Activated T-helper 1 cell treated with anti-CD3 and anti-CD28 coated beads, Interleukin-12 subunit alpha, Interleukin-12 subunit beta, Interleukin-2, Interleukin-4 antibody, amounts not matched to agents 30 ng/mL and 10 ng/mL and 1 ng/mL, durations not matched to agents 14 hours and 24 hours and 36 hours (primary cell): ENCODE measurements around the gene STARD7. TPM values are rescaled to one million over a fixed set of nuclear protein-coding genes. Genes with fewer than 3 reads are reported as not detected.
A peak's percentile ranks its signal among the peaks of the same experiment; 100 is the strongest.

ENCODE experiments used
- DNase-seq: peaks from one replicate; pipeline ENCODE4 v3.0.0; 2021; ENCODE audit warnings: low spot score
- H3K27ac Mint-ChIP-seq: one replicate; pipeline ENCODE4 v1.8.0; 2021; ENCODE audit warnings: mild to moderate bottlenecking, mixed read lengths
- H3K27me3 Mint-ChIP-seq: one replicate; pipeline ENCODE4 v1.8.0; 2022; ENCODE audit warnings: mild to moderate bottlenecking, moderate library complexity, mixed read lengths; ENCODE audit not compliant: insufficient read depth
- H3K36me3 Mint-ChIP-seq: one replicate; pipeline ENCODE4 v1.8.0; 2021; ENCODE audit warnings: low read depth, mixed read lengths
- H3K4me1 Mint-ChIP-seq: one replicate; pipeline ENCODE4 v1.8.0; 2021; ENCODE audit warnings: low read depth, mixed read lengths
- H3K4me3 Mint-ChIP-seq: one replicate; pipeline ENCODE4 v1.8.0; 2021; ENCODE audit warnings: mild to moderate bottlenecking, moderate library complexity, mixed read lengths
- H3K9me3 Mint-ChIP-seq: one replicate; pipeline ENCODE4 v1.8.0; 2021; ENCODE audit warnings: mixed read lengths
- intact Hi-C: fragments of 100-400 bp; cut with micrococcal nuclease; formaldehyde crosslinking; loops from one replicate; pipeline ENCODE4 v1.15.1; 2024
- total RNA-seq: library from RNA; stranded (reverse); gene quantifications from 2 replicates; pipeline ENCODE4 v1.2.3, GENCODE V29; 2022

STARD7 gene
- total RNA-seq, 1 donor from 2014 or later: 216 TPM

DNA sequence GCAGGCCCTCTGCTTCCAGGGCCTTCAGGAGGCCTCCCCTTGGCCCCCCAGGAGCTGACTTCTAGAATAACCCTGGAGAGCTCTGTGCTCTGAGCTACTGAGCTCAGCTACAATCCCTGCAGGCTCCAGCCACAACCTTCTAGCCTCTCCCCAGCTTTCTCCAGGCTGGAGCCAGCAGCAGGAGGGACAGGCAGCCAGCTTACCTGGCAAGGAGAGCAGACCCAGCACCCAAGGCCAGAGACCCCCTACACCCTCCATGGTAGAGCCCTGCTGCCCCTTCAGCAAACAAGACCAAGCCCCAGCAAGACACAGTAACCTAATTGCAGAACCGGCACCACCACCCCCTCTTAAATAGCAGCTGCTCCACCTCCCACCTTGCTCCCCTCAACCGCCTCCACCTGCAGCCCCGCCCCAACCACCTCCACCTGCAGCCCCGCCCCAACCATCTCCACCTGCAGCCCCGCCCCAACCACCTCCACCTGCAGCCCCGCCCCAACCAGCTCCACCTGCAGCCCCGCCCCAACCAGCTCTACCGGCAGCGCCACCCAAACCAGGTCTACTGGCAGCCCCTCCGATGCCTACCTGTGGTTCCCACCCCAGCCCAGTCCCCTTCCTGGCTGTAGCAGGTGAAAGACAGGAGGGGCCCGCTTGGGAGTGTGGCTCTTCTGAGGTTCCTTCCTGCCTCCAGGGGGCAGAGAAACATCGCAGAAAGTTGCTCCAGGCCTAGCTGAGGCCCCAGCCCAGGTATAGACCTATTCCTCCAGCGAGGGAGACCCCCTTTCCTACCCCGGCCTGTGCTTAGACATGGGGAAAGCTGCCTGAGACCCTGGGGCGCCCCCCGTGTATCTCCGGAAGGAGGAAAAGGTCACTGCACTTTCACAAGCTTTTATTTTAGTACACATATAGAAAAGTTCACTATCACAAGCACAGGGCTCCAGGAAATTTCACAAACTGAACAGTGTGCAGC, 70.2 kb downstream of the STARD7 start, which contains the start of gene ASTL:
TSS of gene ASTL (minus strand) at position 324 of the 967 bp plus-strand sequence. CDS start at position 258, 66 bp downstream.
- DNase-seq: peak; percentile 53
- H3K9me3 Mint-ChIP-seq: no peaks in the 10 kb centered on the region
- H3K27me3 Mint-ChIP-seq: peaks cover 2% of the 10 kb centered on the region
- H3K4me3 Mint-ChIP-seq: no peak within 1 kb of the TSS
- peaks cover 17% of the 10 kb centered on the region for H3K4me1 Mint-ChIP-seq
- H3K36me3 Mint-ChIP-seq: peaks cover 17% of the 10 kb centered on the region
- intact Hi-C loops: loop anchor here (1.0 kb wide), 1 partner anchor 36 kb away; no protein-coding TSS in a partner anchor
- no peak within 1 kb of the TSS for H3K27ac Mint-ChIP-seq

DNA sequence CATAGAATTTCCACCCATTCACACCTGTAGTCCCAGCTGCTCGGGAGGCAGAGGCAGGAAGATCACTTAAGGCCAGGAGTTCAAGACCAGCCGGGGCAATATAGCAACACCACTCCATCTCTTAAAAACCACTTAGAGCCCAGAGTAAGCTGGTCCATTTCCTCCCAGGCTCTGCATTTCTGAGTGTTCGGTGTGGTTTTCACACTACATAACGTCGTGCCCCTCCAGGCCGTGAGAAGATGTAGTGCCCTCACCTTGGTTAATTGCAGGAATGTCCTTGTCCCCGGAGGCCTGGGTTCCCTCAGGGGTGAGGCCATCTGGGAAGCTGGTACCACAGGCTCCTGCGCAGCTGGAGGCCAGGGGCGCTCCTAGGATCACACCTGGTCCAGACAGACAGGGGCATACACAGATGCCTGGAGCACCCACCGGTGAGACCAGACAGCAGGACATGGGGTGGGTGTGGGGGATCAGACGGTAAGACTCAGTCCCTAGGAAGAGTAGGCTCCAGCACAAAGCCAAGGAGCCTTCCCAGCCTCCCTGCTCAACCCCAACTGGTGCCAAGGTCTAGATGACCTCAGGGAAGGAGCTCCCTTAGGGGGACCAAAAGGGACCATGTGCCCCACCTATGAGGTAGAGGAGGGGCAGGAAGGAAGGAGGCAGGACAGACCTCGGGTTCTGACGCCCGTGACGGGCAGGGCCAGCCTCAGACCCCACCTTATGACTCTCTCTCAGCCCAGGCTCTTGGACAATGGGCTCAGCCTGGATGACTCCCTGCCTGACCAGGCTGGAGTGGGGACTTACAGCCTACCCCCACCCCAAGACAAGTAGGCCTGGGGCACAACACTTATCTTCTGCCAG, 71.1 kb downstream of the STARD7 start:
- no peak for DNase-seq
- peaks cover 2% of the 10 kb centered on the region for H3K27me3 Mint-ChIP-seq
- peaks cover 17% of the 10 kb centered on the region for H3K4me1 Mint-ChIP-seq
- H3K4me3 Mint-ChIP-seq: no peak overlapping the region
- intact Hi-C loops: loop anchor here (1.0 kb wide), 1 partner anchor 37 kb away; no protein-coding TSS in a partner anchor
- H3K36me3 Mint-ChIP-seq: peaks cover 8% of the 10 kb centered on the region
- H3K9me3 Mint-ChIP-seq: no peaks in the 10 kb centered on the region
- H3K27ac Mint-ChIP-seq: no peak overlapping the region

DNA sequence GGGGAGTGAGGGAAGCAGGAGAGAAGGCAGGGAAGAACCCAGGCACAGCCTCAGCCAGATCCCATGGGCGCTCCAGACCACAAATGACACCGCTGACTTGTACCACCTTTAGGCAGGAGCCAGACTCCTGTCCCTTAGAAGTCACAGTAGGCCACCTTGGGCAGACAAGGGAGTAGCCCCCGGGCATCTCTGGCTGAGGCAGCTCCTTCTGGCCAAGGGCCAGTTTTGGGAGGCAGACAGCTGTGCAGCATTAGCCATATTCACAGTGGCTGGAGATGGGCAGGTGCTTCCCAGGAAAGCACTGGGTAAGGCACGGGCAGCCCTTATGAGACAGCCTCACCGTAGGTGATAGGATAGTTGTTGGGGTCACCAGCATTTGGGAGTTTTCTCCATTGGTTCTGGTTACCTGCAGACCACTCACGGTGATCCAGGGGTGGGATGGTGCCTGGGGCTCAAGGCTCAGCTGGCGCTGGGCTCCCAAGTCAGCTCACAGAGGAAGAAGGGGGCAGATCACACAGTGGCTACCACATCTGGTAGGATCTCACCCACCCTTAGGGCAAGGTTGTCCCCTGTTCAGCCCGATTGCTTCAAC, 72.4 kb downstream of the STARD7 start:
- peaks cover 2% of the 10 kb centered on the region for H3K27me3 Mint-ChIP-seq
- H3K4me3 Mint-ChIP-seq: no peak overlapping the region
- no peak overlapping the region for H3K27ac Mint-ChIP-seq
- DNase-seq: no peak
- intact Hi-C loops: no loop called here
- peaks cover 15% of the 10 kb centered on the region for H3K4me1 Mint-ChIP-seq
- no peaks in the 10 kb centered on the region for H3K9me3 Mint-ChIP-seq
- no peaks in the 10 kb centered on the region for H3K36me3 Mint-ChIP-seq

DNA sequence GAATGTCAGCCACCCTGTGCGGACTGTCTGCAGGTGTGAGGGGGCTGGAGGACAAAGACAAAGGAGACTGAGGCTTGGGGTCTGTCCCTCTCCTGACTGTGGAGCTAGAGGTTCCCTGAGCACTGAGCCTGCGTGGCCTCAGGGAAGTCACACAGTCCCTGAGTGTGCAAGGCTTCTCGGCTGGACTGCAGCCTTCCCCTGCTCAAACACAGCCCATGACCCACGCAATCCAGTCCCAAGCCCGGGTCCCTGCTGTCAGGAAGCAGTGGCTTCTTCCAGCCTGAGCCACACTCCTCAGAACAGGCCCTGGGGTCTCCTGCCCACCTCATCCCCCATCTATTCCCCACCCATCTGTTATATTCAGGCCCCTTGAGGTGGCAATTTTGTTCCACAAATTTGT, 73.0 kb downstream of the STARD7 start:
- no peak for DNase-seq
- Mint-ChIP-seq H3K4me3 (no peak overlapping the region), H3K27ac (no peak overlapping the region), H3K9me3 (no peaks in the 10 kb centered on the region), H3K27me3 (peaks cover 2% of the 10 kb centered on the region), H3K36me3 (peaks cover 2% of the 10 kb centered on the region), H3K4me1 (peaks cover 18% of the 10 kb centered on the region)
- intact Hi-C loops: no loop called here

DNA sequence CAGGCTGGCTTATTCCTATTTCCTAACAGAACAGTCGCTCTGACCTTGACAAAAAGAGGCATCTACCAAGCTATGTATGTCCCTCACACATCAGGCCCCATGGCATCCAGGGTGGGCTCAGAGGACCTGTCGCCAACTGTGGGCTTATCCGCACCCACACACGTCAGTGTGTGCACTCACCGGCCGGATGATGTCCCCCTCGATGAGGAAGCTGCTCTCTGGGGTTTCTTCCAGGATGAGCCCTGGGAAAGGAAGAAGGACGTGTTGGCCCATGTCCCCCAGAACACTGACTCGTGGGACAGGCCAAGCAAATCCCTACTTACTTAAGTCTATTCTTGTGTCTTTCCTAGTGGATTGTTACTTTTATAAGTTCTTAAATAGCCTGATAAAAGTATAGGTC, 73.5 kb downstream of the STARD7 start:
- H3K9me3 Mint-ChIP-seq: no peaks in the 10 kb centered on the region
- peaks cover 18% of the 10 kb centered on the region for H3K4me1 Mint-ChIP-seq
- DNase-seq: no peak
- intact Hi-C loops: no loop called here
- peaks cover 2% of the 10 kb centered on the region for H3K36me3 Mint-ChIP-seq
- H3K27ac Mint-ChIP-seq: no peak overlapping the region
- no peak overlapping the region for H3K4me3 Mint-ChIP-seq
- H3K27me3 Mint-ChIP-seq: peaks cover 2% of the 10 kb centered on the region

Other genes starting within 250 kb of the STARD7 start
- 52.9 and 56.9 TPM in 2 replicates for gene ANKRD36C, start 217.0 kb downstream of the STARD7 start, total RNA-seq
- gene GPAT2, start 173.9 kb downstream of the STARD7 start, total RNA-seq: 18.4 and 18.7 TPM in 2 replicates
- gene ADRA2B, start 92.3 kb downstream of the STARD7 start, total RNA-seq: 0.12 and 0.21 TPM in 2 replicates
- gene ASTL, start 70.3 kb downstream of the STARD7 start, total RNA-seq: 2.0 and 2.9 TPM in 2 replicates
- gene DUSP2, start 63.4 kb downstream of the STARD7 start, total RNA-seq: 494 and 500 TPM in 2 replicates
- gene TMEM127, start 57.2 kb upstream of the STARD7 start, total RNA-seq: 29.7 and 30.1 TPM in 2 replicates
- 111 and 115 TPM in 2 replicates for gene CIAO1, start 57.4 kb upstream of the STARD7 start, total RNA-seq
- 192 and 196 TPM in 2 replicates for gene SNRNP200, start 96.7 kb upstream of the STARD7 start, total RNA-seq
- 52.1 and 54.5 TPM in 2 replicates for gene ITPRIPL1, start 116.5 kb upstream of the STARD7 start, total RNA-seq
- gene NCAPH, start 126.9 kb upstream of the STARD7 start, total RNA-seq: 64.7 and 69.7 TPM in 2 replicates